Liver (tissue), 9 donors: ENCODE results near the gene GIMAP5. TPM values are rescaled to one million over a fixed set of nuclear protein-coding genes. Genes with fewer than 3 reads are reported as not detected.

Source experiments
- DNase-seq: peaks from one replicate; pipeline ENCODE4 v3.0.0-alpha.2; 2017; ENCODE audit warnings: low spot score
- H3K27ac ChIP-seq, 2 donors: one replicate each; pipeline ENCODE4 v1.7.0; 2013; ENCODE audit warnings: inconsistent platforms in 2 of 2, low read length in 2 of 2, control low read depth in 1 of 2, low read depth in 1 of 2, mild to moderate bottlenecking in 1 of 2
- H3K27me3 ChIP-seq, 4 donors: one replicate each; pipeline versions ENCODE4 v1.6.1 to v1.7.0; 2013; ENCODE audit warnings: low read length in 3 of 4, inconsistent platforms in 1 of 4, mild to moderate bottlenecking in 1 of 4, moderate library complexity in 1 of 4; ENCODE audit not compliant: control insufficient read depth in 4 of 4, insufficient read depth in 4 of 4
- H3K36me3 ChIP-seq, 4 donors: one replicate each; pipeline versions ENCODE4 v1.6.1 to v1.7.0; 2013; ENCODE audit warnings: low read length in 3 of 4, mild to moderate bottlenecking in 3 of 4, low read depth in 1 of 4, moderate library complexity in 1 of 4; ENCODE audit not compliant: control insufficient read depth in 4 of 4, insufficient read depth in 3 of 4
- H3K4me1 ChIP-seq, 4 donors: one replicate each; pipeline versions ENCODE4 v1.6.1 to v1.7.0; 2013; ENCODE audit warnings: low read length in 3 of 4, mild to moderate bottlenecking in 3 of 4, moderate library complexity in 1 of 4; ENCODE audit not compliant: control insufficient read depth in 4 of 4, insufficient read depth in 4 of 4
- H3K4me3 ChIP-seq, 3 donors: one replicate each; pipeline versions ENCODE4 v1.6.1 to v1.7.0; 2013; ENCODE audit warnings: low read length in 3 of 3, control low read depth in 1 of 3, low read depth in 1 of 3, mild to moderate bottlenecking in 1 of 3
- H3K9ac ChIP-seq, 2 donors: one replicate each; pipeline ENCODE4 v1.7.0; 2013; ENCODE audit warnings: low read length in 2 of 2, mild to moderate bottlenecking in 2 of 2, moderate library complexity in 2 of 2, control low read depth in 1 of 2, low read depth in 1 of 2
- H3K9me3 ChIP-seq, 4 donors: one replicate each; pipeline versions ENCODE4 v1.6.1 to v1.7.0; 2013; ENCODE audit warnings: low read length in 3 of 4; ENCODE audit not compliant: control insufficient read depth in 4 of 4
- ATF3 ChIP-seq: IDR thresholded peaks from 2 replicates; pipeline ENCODE4 v1.6.1; 2016; ENCODE audit warnings: antibody characterized with exemption
- CTCF ChIP-seq: fragments of 150-350 bp; IDR thresholded peaks from 2 replicates; pipeline ENCODE4 v1.5.1; 2017; ENCODE audit warnings: improper control_type of control experiment, low read depth, low read length; ENCODE audit not compliant: missing input control
- EGR1 ChIP-seq, 2 donors: IDR thresholded peaks; 2 replicates each; pipeline ENCODE4 v1.6.1; 2016 to 2018; ENCODE audit warnings: antibody characterized with exemption in 2 of 2, low read depth in 2 of 2
- FOXA2 ChIP-seq: IDR thresholded peaks from 2 replicates; pipeline ENCODE4 v1.6.1; 2016; ENCODE audit warnings: antibody characterized with exemption
- GABPA ChIP-seq, 2 donors: IDR thresholded peaks in 1 of 2; conservative IDR thresholded peaks in 1 of 2; 2 replicates each; pipeline ENCODE4 v1.6.1; 2016; ENCODE audit warnings: antibody characterized with exemption in 2 of 2, mild to moderate bottlenecking in 1 of 2, moderate library complexity in 1 of 2
- HNF4A ChIP-seq, 2 donors: conservative IDR thresholded peaks; 2 replicates each; pipeline ENCODE4 v1.6.1; 2016; ENCODE audit warnings: antibody characterized with exemption in 2 of 2, mild to moderate bottlenecking in 2 of 2
- HNF4G ChIP-seq: IDR thresholded peaks from 2 replicates; pipeline ENCODE4 v1.6.1; 2016; ENCODE audit warnings: antibody characterized with exemption
- JUND ChIP-seq, 2 donors: IDR thresholded peaks; 2 replicates each; pipeline ENCODE4 v1.6.1; 2016; ENCODE audit warnings: antibody characterized with exemption in 2 of 2
- MAX ChIP-seq: IDR thresholded peaks from 2 replicates; pipeline ENCODE4 v1.6.1; 2016; ENCODE audit warnings: antibody characterized with exemption
- NR2F2 ChIP-seq: IDR thresholded peaks from 2 replicates; pipeline ENCODE4 v1.6.1; 2016; ENCODE audit warnings: antibody characterized with exemption
- RAD21 ChIP-seq, 2 donors: IDR thresholded peaks; 2 replicates each; pipeline ENCODE4 v1.6.1; 2016; ENCODE audit warnings: antibody characterized with exemption in 2 of 2, mild to moderate bottlenecking in 2 of 2
- RXRA ChIP-seq, 2 donors: IDR thresholded peaks; 2 replicates each; pipeline ENCODE4 v1.6.1; 2017 to 2018; ENCODE audit warnings: antibody characterized with exemption in 2 of 2, mild to moderate bottlenecking in 1 of 2
- TAF1 ChIP-seq: conservative IDR thresholded peaks from 2 replicates; pipeline ENCODE4 v1.6.1; 2016; ENCODE audit warnings: antibody characterized with exemption, mild to moderate bottlenecking
- YY1 ChIP-seq: IDR thresholded peaks from 2 replicates; pipeline ENCODE4 v1.6.1; 2016; ENCODE audit warnings: antibody characterized with exemption, mild to moderate bottlenecking
- ZBTB33 ChIP-seq: IDR thresholded peaks from 2 replicates; pipeline ENCODE4 v1.6.1; 2016; ENCODE audit warnings: antibody characterized with exemption
- WGBS: extraction: QIAGEN DNeasy Blood & Tissue Kit; methylation state at CpG from one replicate; pipeline ENCODE4 v1.1.7; 2013; 5-methylcytosine and 5-hydroxymethylcytosine counted together
- polyA plus RNA-seq, 2 donors: library from polyadenylated mRNA; stranded (reverse) in 1 of 2; unstranded in 1 of 2; fragments of 200-250 nt in 1 of 2; fragments of >200 nt in 1 of 2; fragmentation: Nextera tagmentation in 1 of 2; extraction: Ambion mirVana in 1 of 2; gene quantifications; one replicate each; pipeline versions ENCODE4 v1.2.1 to v1.2.3, GENCODE V29; 2013 to 2015
- total RNA-seq, 2 donors: library from RNA; depleted of rRNA; stranded (reverse); fragments of >200 nt; gene quantifications; one replicate each; pipeline ENCODE4 v1.2.3, GENCODE V29; 2014
- donor health status: healthy.
- donor health status: healthy.
- donor health status: healthy.
- donor health status: healthy.
- donor health status: healthy.

GIMAP5 gene
- total and polyA plus RNA-seq, 4 donors: 9.7 to 20.6 (median 12.1) TPM

GRCh38 chr7:150778738-150779301 is 41.6 kb downstream of the GIMAP5 start:
- DNase-seq: peak; percentile 78
- Histone ChIP-seq H3K27me3 (no peaks in the 10 kb centered on the region), H3K36me3 (no peaks in the 10 kb centered on the region), H3K27ac (peak overlapping the region; percentile 73 to 86), H3K9me3 (peaks cover 0 to 4% (median 0%) of the 10 kb centered on the region in 4 donors), H3K4me3 (peak overlapping the region in 1 of 3 donors; percentile 14), H3K4me1 (peaks cover 9 to 41% (median 31%) of the 10 kb centered on the region in 4 donors), H3K9ac (peak overlapping the region in 1 of 2 donors; percentile 82)
- 6% methylated on average over 12 of the region's 12 CpGs for WGBS
- TF ChIP-seq ZBTB33 (no peak), CTCF (peak; percentile 85), RAD21 (IDR thresholded peaks at IDR 0.05) (peak; percentile 93 to 95)

GRCh38 chr7:150780292-150780691 is 43.1 kb downstream of the GIMAP5 start:
- H3K27me3 ChIP-seq: no peaks in the 10 kb centered on the region
- no peak overlapping the region for H3K9ac ChIP-seq
- H3K27ac ChIP-seq: peak overlapping the region; percentile 29 to 81
- H3K9me3 ChIP-seq: no peaks in the 10 kb centered on the region
- DNase-seq: no peak
- WGBS: 23% methylated on average over 3 of the region's 3 CpGs
- no peak overlapping the region for H3K4me3 ChIP-seq
- peaks cover 9 to 55% (median 38%) of the 10 kb centered on the region in 4 donors for H3K4me1 ChIP-seq
- H3K36me3 ChIP-seq: no peaks in the 10 kb centered on the region
- TF ChIP-seq EGR1 (IDR thresholded peaks at IDR 0.05; ENCODE audit: low read depth in 2 of 2) (no peak), ZBTB33 (no peak), FOXA2 (no peak), RAD21 (IDR thresholded peaks at IDR 0.05) (peak; percentile 14 to 19), YY1 (peak; percentile 39), TAF1 (no peak), NR2F2 (no peak), JUND (IDR thresholded peaks at IDR 0.05) (no peak), RXRA (IDR thresholded peaks at IDR 0.05) (peak; percentile 22 to 63), MAX (no peak), HNF4G (no peak), HNF4A (conservative IDR thresholded peaks at IDR 0.05) (peak; percentile 27 to 48), GABPA (IDR thresholded peaks at IDR 0.05 in 1 of 2, conservative IDR thresholded peaks at IDR 0.05 in 1 of 2) (no peak), ATF3 (no peak)
